NCI-H69 (cell line): Measurements from ENCODE around the gene HES2.
"Not testable (repeated sequence)": the region's sequence is repeated elsewhere in the genome, so short reads cannot be mapped to it uniquely, and the experiment has no call there.

Experiments used
- DNase-seq: peaks from one replicate; lab custom pipeline; 2025; lab: John Stamatoyannopoulos, UW

HES2 gene

DNA sequence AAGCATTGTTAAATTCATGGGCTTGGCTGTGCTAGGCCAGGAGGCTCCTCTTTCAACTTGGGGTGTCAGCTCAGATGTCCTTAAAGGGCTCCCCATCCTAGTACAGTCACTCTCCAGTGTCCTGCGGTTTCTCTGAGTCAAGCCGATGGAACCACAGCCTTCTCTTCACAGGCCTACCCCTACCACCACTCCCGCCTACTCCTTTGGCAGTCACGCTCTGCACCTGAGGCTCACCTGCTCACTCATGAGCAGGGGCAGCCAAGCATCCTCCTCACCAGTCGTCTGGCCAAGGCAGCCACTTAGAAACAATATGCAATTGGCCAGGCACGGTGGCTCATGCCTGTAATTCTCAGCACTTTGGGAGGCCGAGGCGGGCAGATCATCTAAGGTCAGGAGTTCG lies 29.7 kb downstream of the HES2 start:
- no peak for DNase-seq

DNA sequence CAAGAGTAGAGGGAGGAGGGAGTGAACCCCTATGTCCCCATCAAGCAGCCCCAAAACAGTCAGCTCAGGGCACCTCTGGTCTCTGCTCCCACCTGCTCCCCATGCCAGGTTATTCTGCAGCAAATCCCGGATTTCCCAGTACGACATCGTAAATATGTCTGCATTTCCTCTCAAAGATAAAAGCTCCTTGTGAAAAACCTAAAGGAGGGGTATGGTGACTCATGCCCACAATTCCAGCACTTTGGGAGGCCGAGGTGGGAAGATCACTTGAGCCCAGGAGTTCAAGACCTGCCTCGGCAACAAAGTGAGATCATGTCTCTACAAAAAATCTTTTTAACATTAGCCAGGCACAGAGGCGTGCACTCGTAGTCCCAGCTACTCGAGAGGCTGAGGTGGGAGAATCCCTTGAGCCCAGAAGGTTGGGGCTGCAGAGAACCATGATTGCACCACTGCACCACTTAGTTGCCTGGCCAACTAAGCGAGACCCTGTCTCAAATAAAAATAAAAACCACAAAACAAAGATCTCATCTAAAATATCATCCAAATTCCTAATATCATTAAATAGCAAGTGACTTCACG lies 33.3 kb downstream of the HES2 start:
- DNase-seq: peak; percentile 11

DNA sequence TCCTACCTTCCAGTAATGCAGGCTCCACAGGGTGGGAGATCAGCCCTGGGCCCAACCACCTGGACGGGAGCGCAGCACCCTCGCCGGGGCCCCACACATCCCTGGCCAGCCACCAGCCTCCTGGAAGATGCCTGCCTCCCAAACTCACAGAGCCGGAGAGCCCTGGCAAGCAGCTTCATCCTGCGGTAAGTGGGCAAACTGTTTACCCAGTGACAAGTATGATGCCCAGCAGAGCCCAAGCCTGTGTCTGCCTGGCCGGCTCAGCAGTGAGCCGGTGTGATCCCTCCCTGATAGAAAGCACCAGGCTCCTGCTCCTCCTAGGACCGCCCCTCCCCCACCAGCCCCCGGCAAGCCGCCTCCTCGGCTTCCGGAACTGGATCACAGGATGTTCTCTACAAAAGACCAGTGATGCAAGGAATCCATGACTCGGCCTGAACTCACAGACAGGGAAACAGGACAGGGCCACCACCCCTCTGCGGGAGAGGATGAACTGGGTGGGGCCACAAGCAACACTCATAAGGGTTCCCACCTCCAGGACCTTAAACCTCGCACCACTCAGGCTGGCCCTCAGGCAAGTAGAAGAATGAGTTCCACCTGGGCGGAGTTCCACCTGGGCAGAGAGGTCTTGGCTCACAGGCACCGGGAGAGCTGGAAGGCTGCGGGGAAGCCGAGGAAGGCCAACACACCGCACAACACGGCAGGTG lies 34.1 kb downstream of the HES2 start:
- peak; percentile 71 for DNase-seq

DNA sequence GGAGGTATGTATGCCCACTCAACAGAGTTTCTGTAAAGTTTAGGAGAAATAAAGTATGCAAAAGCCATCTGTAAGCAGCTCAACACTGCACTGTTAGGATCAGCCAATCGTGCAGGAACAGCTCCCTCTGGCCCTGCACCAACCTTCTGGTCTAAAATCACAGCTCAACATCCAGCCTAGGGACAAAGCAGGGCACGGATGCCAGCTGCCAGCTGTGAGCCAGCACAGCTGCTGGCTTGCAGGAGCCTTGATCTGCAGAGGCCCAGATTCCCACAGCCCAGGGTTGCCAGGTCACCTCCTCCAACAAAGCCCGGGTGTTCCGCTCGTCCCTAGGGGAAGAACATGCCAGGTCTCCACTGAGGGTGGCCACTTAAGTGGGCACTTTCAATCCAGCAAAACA lies 34.8 kb downstream of the HES2 start:
- DNase-seq: peak; percentile 34

DNA sequence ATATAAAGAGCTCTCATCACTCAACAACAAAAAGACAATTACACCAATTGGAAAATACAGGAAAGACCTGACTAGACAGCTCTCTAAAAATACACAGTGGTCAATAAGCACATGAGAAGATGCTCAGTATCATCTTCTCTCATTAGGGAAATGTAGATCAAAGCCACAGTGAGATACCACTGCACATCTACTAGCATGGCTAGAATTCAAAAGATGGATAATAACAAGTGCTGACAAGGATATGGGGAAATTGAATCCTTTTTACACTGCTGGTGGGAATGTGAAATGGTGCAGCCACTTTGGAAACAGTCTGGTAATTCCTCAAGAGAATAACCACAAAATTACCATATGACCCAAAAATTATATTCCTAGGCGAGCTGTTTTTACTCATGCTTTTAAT lies 35.6 kb downstream of the HES2 start:
- no peak for DNase-seq

DNA sequence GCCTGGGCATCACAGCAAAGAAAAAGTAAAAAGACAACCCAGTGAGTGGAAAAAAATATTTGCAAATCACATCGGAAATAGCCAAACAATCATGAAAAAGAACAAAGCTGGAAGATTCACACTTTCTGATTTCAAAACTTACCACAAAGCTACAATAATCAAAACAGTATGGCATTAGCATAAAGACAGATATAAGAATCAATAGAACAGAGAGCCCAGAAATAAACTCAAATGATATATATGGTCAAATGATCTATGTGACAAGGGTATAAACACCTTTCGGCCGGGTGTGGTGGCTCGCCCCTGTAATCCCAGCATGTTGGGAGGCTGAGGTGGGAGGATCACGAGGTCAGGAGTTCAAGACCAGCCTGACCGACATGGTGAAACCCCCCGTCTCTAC lies 39.7 kb downstream of the HES2 start:
- DNase-seq: no peak

DNA sequence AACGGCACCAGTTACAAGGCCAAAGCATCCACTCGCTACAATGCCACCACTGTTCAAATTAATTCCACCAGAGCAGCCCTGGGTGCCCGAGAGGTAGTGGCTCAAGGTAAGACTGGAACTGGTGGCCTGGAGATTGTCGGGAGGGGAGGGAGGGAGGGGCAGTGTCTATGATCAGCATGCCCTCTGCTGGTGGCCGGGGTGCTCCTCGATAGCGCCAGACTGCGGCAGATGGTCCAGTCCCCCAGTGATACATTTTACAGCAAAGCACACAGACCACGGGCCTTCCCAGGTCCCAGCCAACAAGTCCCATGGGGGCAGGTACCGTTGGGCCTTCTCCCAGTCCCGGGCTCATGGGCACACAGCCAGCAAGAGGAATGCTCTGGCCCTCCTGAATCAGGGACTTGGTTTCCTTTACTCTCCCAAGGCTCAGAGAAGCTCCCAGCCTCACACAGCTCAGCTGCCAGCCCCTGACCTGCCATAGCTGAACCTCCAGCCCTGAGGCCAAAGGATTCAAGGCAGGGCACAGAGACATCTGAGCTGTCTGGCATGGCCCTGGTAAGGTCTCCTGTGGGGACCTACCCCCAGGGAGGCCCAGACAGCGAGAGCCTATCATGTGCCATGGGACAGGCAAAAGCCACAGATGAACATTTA lies 41.5 kb downstream of the HES2 start:
- peak; percentile 74 for DNase-seq

DNA sequence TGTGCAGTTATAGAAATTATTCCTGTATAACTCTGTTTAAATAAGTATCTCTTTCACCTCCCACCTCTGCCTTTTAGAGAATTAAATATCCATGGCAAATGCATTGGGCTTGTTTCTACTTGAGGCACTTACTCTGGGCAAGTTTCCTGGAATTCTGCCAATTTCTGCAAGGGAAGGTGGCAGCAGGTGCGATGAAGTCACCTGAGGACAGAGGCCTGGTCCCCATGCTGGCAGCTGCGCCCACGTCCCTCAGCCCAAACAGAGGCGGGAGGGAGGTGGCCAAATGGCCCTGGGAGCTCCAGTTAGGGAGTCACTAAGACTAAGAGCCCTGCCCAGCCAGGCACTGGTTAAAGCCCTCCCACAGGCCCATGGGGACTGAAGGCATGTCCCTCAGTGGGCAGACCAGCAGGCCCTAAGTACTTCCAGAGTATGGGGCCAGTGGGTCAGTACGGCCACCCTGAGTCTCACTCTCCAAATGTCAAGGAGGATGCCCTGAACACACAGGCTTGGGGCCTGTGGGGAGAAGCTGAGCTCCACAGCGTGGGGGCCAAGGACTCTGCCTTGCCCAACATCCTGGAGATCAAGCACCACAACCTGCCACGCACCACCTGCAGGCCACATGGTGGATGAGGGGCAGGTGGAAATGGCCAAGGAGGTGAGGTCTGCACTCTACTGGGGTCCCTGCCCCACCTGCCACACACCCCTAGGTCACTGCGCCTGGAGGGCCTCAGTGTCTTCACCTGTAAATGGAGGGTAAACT lies 45.6 kb downstream of the HES2 start:
- peak; percentile 85 for DNase-seq

DNA sequence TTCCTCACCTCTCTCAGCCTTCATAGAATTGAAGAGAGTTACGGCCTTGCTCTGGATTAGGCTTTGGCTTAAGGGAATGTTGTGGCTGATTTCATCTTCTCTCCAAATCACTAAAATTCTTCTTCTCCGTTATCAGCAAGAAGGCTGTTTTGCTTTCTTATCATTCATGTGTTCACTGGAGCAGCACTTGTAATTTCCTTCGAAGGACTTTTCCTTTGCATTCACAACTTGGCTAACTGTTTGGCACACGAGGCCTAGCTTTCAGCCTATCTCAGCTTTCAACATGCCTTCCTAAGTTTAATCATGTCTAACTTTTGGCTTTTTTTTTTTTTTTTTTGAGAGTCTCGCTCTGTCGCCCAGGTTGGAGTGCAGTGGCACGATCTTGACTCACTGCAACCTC lies 47.5 kb downstream of the HES2 start:
- DNase-seq: not testable (repeated sequence)

DNA sequence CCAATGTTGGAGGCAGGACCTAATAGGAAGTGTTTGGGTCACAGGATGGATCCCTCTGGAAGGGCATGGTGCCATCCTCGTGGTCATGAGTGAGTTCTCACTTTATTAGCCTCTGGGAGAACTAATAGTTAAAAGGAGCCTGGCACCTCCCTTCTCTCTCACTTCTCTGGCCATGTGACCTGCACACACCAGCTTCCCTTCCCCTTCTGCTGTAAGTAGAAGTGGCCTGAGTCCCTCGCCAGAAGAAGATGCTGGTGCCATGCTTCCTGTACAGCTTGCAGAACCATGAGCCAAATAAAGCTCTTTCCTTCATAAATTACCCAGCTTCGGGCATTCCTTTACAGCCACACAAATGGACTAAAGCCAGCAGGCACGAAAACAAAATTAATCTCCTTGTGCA lies 49.7 kb downstream of the HES2 start:
- no peak for DNase-seq

DNA sequence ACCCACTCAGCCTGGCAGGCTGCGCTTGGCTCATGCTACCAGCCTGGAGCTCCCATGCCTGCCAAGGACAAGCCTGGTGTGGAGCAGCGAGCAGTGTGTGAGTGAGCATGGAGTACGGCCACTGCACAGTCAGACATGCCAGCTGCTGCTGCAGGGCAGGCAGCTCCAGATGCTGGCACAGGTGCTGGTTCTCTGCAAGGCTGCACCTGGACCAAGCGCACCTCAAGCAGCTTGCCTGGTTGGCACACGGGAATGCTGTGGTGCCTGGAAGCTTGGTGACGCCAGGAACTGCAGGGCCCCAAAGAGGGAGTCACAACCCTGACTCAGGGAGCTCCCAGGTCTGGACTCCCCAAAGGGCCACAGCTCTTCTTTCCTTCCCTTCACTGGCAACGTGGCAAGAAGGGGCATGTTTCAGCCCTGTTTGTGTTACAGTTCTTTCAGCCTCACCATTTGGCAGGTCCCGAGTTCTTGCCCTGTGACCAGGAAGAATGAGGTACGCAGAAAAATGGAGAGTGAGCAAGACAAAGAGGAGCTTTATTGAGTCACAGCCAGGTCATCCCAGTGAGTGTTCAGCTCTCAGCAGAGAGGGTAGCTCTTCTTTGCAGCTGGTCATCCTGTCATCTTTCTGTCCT lies 52.2 kb downstream of the HES2 start:
- no peak for DNase-seq

DNA sequence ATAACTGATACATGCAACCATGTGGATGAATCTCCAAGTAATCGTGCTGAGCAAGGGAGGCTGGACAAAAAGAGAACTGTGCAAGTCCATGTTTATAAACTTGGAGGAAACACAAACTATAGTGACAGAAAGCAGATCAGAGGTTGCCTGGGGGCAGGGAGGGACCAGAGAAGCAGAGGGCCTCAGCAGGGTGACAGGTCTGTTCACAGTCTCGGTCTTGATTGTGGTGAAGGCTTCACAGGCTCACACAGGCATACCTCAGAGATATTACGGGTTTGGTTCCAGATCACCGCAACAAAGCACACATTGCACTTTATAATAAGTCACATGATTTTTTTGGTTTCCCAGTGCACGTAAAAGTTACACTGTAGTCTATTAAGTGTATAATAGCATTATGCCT lies 54.7 kb downstream of the HES2 start:
- peak; percentile 46 for DNase-seq

DNA sequence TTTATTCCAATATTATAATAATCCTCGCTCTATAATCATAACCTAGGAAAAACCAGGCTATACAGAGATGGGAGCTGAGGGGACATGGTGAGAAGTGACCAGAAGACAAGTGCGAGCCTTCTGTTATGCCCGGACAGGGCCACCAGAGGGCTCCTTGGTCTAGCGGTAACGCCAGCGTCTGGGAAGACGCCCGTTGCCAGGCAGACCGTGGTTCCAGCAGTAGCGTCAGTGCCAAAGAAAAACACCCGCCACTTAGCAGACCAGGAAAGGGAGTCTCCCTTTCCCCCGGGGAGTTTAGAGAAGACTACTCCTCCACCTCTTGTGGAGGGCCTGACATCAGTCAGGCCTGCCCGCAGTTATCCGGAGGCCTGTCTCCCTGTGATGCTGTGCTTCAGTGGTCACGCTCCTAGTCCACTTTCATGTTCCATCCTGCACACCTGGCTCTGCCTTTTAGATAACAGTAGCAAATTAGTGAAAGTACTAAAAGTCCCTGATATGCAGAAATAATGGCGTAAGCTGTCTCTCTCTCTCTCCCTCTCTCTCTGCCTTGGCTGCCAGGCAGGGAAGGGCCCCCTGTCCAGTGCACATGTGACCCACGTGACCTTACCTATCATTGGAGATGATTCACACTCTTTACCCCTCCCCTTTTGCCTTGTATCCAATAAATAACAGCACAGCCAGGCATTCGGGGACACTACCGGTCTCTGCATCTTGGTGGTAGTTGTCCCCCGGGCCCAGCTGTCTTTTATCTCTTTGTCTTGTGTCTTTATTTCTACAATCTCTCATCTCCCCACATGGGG lies 56.4 kb downstream of the HES2 start:
- DNase-seq: peak; percentile 71
